ENCODE measurements around the gene HS3ST3A1.
"Not testable (repeated sequence)": the region's sequence is repeated elsewhere in the genome, so short reads cannot be mapped to it uniquely, and the experiment has no call there.

HS3ST3A1 gene

DNA sequence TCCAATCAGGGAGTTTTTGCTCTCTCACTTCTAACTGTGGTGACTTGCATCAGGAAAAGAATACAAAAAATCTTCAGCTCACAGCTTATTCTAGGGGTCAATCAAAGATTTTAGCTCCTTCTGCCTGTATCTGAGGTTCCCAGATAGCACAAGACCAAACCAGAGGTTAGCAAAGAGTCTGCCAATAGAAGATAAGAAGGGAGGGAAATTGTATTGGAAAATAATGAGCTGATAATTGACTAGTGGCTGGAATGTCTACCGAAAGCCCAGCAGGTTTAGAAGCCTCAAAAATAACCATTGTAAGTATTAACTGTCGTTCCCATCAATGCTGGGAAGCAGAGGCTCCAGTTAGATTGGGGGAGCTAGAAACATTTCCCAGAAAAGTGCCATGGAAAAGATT, 26.3 kb downstream of the HS3ST3A1 start:
- no peak for TF ChIP-seq ZNF274 (IDR thresholded peaks at IDR 0.05; ENCODE audit: low read depth, low read length)
- H3K4me3 ChIP-seq (ENCODE audit: low read length): no peak overlapping the region

DNA sequence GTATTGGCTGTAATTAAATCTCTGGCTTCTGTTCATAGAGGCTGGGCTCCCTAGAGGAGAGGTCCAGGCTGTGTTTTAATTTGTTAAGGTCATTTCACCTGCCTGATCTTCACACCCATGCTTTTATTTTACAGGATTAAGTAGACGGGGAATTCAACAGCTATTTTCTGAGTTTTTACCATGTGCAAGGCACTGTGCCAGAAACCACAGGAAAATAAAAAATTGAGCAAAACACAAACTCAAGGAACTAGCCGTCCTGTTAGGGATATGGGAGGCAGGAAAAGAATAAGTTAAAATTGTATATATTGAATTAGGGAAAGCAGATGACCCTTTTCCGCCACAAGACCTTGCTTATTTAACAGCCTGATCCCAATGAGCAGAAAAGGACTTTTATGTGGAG, 29.1 kb downstream of the HS3ST3A1 start:
- no peak overlapping the region for H3K4me3 ChIP-seq (ENCODE audit: low read length)
- no peak for TF ChIP-seq ZNF274 (IDR thresholded peaks at IDR 0.05; ENCODE audit: low read depth, low read length)

DNA sequence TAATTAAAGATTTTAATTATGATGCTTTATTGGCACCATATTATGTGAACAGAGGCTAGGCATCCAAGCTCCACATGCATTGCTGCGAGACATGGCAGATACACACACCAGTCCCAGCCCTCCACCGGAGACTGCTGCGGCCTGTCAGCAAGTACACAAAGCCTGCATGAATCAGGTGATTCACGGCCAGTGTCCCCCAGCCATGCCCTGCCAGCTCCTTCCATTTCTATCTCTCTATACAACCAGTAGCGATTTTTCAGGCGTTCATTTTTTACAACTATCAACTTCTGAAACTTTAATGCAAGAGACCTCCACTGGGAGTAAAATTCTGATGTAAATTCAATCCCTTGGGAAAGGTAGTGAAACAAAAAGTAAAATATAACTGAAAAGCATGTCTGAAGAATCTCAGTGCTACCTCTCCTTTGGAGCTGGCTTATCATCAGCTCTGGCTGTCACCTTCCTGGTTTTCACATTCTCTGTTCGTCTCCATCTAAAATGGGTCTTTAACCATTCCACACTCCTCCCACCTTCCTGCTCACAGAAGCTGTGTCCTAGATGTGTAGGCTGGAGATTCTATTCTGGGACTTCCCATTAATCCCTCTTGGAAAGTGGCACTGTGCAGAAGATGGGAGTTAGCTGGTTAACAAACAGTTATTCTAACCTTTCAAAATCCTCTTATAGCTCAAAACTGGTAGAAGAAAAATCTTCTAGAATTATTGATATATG, 32.2 kb downstream of the HS3ST3A1 start:
- H3K4me3 ChIP-seq (ENCODE audit: low read length): no peak overlapping the region
- no peak for TF ChIP-seq ZNF274 (IDR thresholded peaks at IDR 0.05; ENCODE audit: low read depth, low read length)

DNA sequence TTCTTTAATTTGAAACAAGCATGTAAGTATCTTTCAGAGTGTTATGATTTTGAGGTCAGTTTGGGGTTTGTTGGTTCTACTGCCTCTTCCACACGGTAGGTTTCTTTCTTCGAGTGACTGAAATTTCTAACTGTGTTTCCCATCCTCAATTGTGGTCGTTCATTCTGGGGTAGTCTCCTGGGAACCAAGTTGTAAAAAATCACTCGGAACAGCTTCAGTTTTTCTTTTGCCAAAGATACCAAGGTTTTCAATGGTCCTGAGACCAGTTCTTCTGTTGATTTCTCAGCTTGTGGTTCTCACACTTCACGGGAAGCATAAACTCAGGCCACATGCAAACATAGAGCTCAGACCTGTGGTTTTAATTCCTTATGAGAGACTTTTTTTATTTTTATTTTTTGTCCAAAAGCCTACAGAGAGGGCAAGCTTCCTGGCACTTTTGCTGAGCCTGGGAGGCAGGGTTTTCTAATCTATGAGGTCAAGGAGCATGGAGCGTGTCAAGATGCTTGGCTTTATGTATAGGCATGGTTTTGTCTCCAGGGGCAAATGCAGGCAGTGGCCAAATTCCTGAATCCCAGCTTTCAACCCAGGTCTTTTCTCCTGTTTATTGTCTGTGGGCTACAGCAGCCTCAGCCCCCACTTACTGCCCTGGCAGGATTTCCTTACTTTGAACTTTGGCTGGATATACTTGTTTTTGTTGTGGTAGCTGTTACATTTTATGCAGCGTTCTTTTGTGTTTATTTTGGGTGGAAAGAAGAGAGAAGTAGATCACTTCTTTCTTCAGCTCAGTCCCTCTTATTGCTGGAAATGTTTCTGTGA, 32.9 kb downstream of the HS3ST3A1 start:
- no peak overlapping the region for H3K4me3 ChIP-seq (ENCODE audit: low read length)
- TF ChIP-seq ZNF274 (IDR thresholded peaks at IDR 0.05; ENCODE audit: low read depth, low read length): no peak

DNA sequence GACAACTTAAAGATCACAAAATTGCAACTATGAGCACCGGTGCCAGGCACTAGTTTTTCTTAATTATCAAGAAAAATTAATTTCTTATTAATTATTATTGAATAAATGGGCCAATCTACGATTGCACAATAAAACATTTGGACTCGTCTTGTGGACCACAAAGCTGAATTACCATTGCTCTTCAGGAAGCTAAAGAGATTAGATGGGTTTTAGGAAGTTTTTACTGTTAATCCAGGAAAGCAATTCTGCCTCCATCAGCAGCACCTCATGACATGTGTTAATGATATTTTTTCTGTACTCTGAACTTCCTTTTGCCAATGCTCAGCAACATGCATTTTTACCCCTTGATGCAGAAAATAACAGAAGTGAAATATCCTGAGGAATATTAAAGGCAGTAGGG, 37.9 kb downstream of the HS3ST3A1 start:
- TF ChIP-seq ZNF274 (IDR thresholded peaks at IDR 0.05; ENCODE audit: low read depth, low read length): no peak

GRCh38 chr17:13562271-13562800, 39.4 kb downstream of the HS3ST3A1 start:
- H3K4me3 ChIP-seq (ENCODE audit: low read length): no peak overlapping the region
- no peak for TF ChIP-seq ZNF274 (IDR thresholded peaks at IDR 0.05; ENCODE audit: low read depth, low read length)

More for the DNA sequence above, 37.9 kb downstream of the HS3ST3A1 start:
- no peak overlapping the region for H3K4me3 ChIP-seq (ENCODE audit: low read length)

GRCh38 chr17:13561606-13562270, 40.0 kb downstream of the HS3ST3A1 start:
- TF ChIP-seq ZNF274 (IDR thresholded peaks at IDR 0.05; ENCODE audit: low read depth, low read length): no peak
- H3K4me3 ChIP-seq (ENCODE audit: low read length): no peak overlapping the region

DNA sequence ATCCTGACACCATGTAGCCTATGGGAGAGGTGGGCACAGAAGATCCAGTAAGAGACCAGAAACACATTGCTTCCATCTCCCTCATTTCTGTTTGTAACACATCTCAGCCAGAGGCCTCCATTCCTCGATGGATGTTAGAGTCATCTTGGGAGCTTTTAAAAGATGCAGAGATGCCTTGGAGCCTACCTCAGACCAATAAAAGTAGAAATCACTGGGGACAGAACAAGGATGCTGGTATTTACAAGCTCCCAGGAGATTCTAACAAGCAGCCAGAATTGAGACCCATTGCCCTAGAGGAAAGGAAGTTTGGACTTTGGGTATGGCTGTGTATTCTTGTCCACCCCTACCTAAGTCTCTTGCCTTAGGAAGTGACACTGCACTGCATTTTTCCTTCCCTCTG, 40.8 kb downstream of the HS3ST3A1 start:
- no peak overlapping the region for H3K4me3 ChIP-seq (ENCODE audit: low read length)
- TF ChIP-seq ZNF274 (IDR thresholded peaks at IDR 0.05; ENCODE audit: low read depth, low read length): no peak

GRCh38 chr17:13558588-13558987, 43.1 kb downstream of the HS3ST3A1 start:
- TF ChIP-seq ZNF274 (IDR thresholded peaks at IDR 0.05; ENCODE audit: low read depth, low read length): no peak
- H3K4me3 ChIP-seq (ENCODE audit: low read length): no peak overlapping the region

- no peak for TF ChIP-seq ZNF274 (IDR thresholded peaks at IDR 0.05; ENCODE audit: low read depth, low read length)
These were observed 44.7 kb downstream of the HS3ST3A1 start for GRCh38 chr17:13557077-13557476.

GRCh38 chr17:13554231-13554630, 47.5 kb downstream of the HS3ST3A1 start:
- no peak for TF ChIP-seq ZNF274 (IDR thresholded peaks at IDR 0.05; ENCODE audit: low read depth, low read length)
- H3K4me3 ChIP-seq (ENCODE audit: low read length): no peak overlapping the region

More at GRCh38 chr17:13557077-13557476, 44.7 kb downstream of the HS3ST3A1 start:
- no peak overlapping the region for H3K4me3 ChIP-seq (ENCODE audit: low read length)

GRCh38 chr17:13550291-13550690, 51.4 kb downstream of the HS3ST3A1 start:
- H3K4me3 ChIP-seq (ENCODE audit: low read length): no peak overlapping the region
- no peak for TF ChIP-seq ZNF274 (IDR thresholded peaks at IDR 0.05; ENCODE audit: low read depth, low read length)

GRCh38 chr17:13548576-13548975, 53.2 kb downstream of the HS3ST3A1 start:
- not testable (repeated sequence) for H3K4me3 ChIP-seq (ENCODE audit: low read length)

DNA sequence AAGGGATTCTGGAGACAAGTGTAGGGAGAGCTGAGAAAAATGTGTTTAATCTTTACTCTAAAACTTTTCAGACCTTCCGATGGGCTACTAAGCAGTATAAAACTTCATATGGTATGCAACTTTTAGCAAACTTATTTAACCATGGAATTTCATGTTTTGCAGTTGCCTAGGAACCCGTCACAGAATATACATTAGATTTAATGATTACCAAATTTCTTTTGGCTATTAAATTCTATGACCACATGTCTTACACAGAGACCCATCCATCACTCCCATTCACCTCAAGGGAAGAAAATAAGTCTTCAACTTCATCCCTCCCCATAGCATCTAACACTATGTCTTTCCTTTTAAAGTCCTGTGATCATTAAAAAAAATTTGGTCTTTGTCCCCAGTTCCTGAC, 54.9 kb downstream of the HS3ST3A1 start:
- no peak overlapping the region for H3K4me3 ChIP-seq (ENCODE audit: low read length)
- no peak for TF ChIP-seq ZNF274 (IDR thresholded peaks at IDR 0.05; ENCODE audit: low read depth, low read length)
